Measurements from ENCODE around the gene DET1. TPM values are rescaled to one million over a fixed set of nuclear protein-coding genes. Genes with fewer than 3 reads are reported as not detected.
A peak's percentile ranks its signal among the peaks of the same experiment; 100 is the strongest.
"Not testable (repeated sequence)": the region's sequence is repeated elsewhere in the genome, so short reads cannot be mapped to it uniquely, and the experiment has no call there.

Gene DET1
- total RNA-seq, 1 donor from 2014 or later: 5.4 TPM

GRCh38 chr15:88480981-88481380, 65.5 kb downstream of the DET1 start:
- H3K36me3 ChIP-seq: peaks cover 21% of the 10 kb centered on the region
- intact Hi-C loops (cut with DNase I): no loop called here
- no peak for TF ChIP-seq CTCF (IDR thresholded peaks at IDR 0.05)
- ATAC-seq (no peak), DNase-seq (no peak)
- no peaks in the 10 kb centered on the region for H3K4me1 ChIP-seq
- no peak overlapping the region for H3K27ac ChIP-seq
- H3K27me3 ChIP-seq: no peaks in the 10 kb centered on the region
- H3K4me3 ChIP-seq: no peak overlapping the region
- no peaks in the 10 kb centered on the region for H3K9me3 ChIP-seq

GRCh38 chr15:88479169-88479568, 67.3 kb downstream of the DET1 start:
- no peaks in the 10 kb centered on the region for H3K9me3 ChIP-seq
- H3K27ac ChIP-seq: no peak overlapping the region
- no peak for ATAC-seq
- TF ChIP-seq CTCF (IDR thresholded peaks at IDR 0.05): no peak
- intact Hi-C loops (cut with DNase I): no loop called here
- no peak overlapping the region for H3K4me3 ChIP-seq
- no peaks in the 10 kb centered on the region for H3K27me3 ChIP-seq
- peaks cover 37% of the 10 kb centered on the region for H3K36me3 ChIP-seq
- no peaks in the 10 kb centered on the region for H3K4me1 ChIP-seq
- DNase-seq: no peak

- intact Hi-C loops (cut with DNase I): no loop called here
- ATAC-seq (no peak), DNase-seq (no peak)
- Histone ChIP-seq H3K9me3 (no peaks in the 10 kb centered on the region), H3K36me3 (peaks cover 50% of the 10 kb centered on the region), H3K27me3 (no peaks in the 10 kb centered on the region), H3K4me3 (no peak overlapping the region), H3K27ac (no peak overlapping the region), H3K4me1 (no peaks in the 10 kb centered on the region)
- TF ChIP-seq CTCF (IDR thresholded peaks at IDR 0.05): no peak
Measured at GRCh38 chr15:88477904-88478303, 68.6 kb downstream of the DET1 start.

GRCh38 chr15:88477126-88477525, 69.4 kb downstream of the DET1 start:
- no peak for ATAC-seq
- Histone ChIP-seq H3K27ac (no peak overlapping the region), H3K4me1 (no peaks in the 10 kb centered on the region), H3K4me3 (no peak overlapping the region), H3K9me3 (no peaks in the 10 kb centered on the region), H3K27me3 (no peaks in the 10 kb centered on the region), H3K36me3 (peaks cover 55% of the 10 kb centered on the region)
- no peak for TF ChIP-seq CTCF (IDR thresholded peaks at IDR 0.05)
- intact Hi-C loops (cut with DNase I): no loop called here
- no peak for DNase-seq

GRCh38 chr15:88476635-88477060, 69.8 kb downstream of the DET1 start:
- Histone ChIP-seq H3K4me1 (no peaks in the 10 kb centered on the region), H3K27me3 (no peaks in the 10 kb centered on the region), H3K4me3 (no peak overlapping the region), H3K36me3 (peaks cover 55% of the 10 kb centered on the region), H3K27ac (no peak overlapping the region), H3K9me3 (no peaks in the 10 kb centered on the region)
- intact Hi-C loops (cut with DNase I): no loop called here
- peak; percentile 14 for TF ChIP-seq CTCF (IDR thresholded peaks at IDR 0.05)
- DNase-seq: no peak
- ATAC-seq: no peak

GRCh38 chr15:88473661-88474293, 72.7 kb downstream of the DET1 start:
- DNase-seq; H3K27ac ChIP-seq; H3K4me1 ChIP-seq; H3K9me3 ChIP-seq; ATAC-seq; H3K27me3 ChIP-seq; intact Hi-C loops (cut with DNase I); H3K4me3 ChIP-seq: not testable (repeated sequence)
- H3K36me3 ChIP-seq: peaks cover 52% of the 10 kb centered on the region
